Pancreas (tissue), 10 donors: ENCODE data around the gene ATXN10. TPM values are rescaled to one million over a fixed set of nuclear protein-coding genes. Genes with fewer than 3 reads are reported as not detected.

Experiments used
- ATAC-seq, 4 donors: fragments of 200-7000 bp; cut with Tn5 transposase; one replicate each; pipeline versions ENCODE4 v1.8.0 to v1.9.1; 2020; ENCODE audit warnings: mild to moderate bottlenecking in 4 of 4, moderate library complexity in 4 of 4
- DNase-seq, 6 donors: peaks; one replicate each; pipeline ENCODE4 v3.0.0-alpha.2; 2020
- FAIRE-seq: peaks from 2 replicates; lab custom pipeline; 2012; peaks lifted over from hg19 to GRCh38; lab: Jason Lieb, UNC
- H3K27ac ChIP-seq, 4 donors: fragments of 200-600 bp; sonication (generic); 1 replicate in 3 of 4; 2 replicates in 1 of 4; pipeline versions ENCODE4 v1.5.0 to v1.8.0; 2020
- H3K27me3 ChIP-seq, 4 donors: fragments of 200-600 bp; one replicate each; pipeline ENCODE4 v1.8.0; 2021
- H3K36me3 ChIP-seq, 3 donors: fragments of 200-600 bp; sonication (generic) in 1 of 3; one replicate each; pipeline versions ENCODE4 v1.5.0 to v1.8.0; 2020 to 2021
- H3K4me1 ChIP-seq, 3 donors: fragments of 200-600 bp; one replicate each; pipeline ENCODE4 v1.8.0; 2021
- H3K4me3 ChIP-seq, 4 donors: fragments of 200-600 bp; sonication (generic) in 2 of 4; one replicate each; pipeline versions ENCODE4 v1.5.0 to v1.8.0; 2020 to 2021
- H3K9me3 ChIP-seq, 4 donors: fragments of 200-600 bp; one replicate each; pipeline ENCODE4 v1.8.0; 2021
- WGBS, 2 donors: extraction: QIAGEN DNeasy Blood & Tissue Kit; methylation state at CpG; one replicate each; pipeline ENCODE4 v1.1.7; 2013; 5-methylcytosine and 5-hydroxymethylcytosine counted together
- intact Hi-C, 3 donors: fragments of 100-400 bp; cut with DNase I; formaldehyde crosslinking; loops; one replicate each; pipeline versions ENCODE4 v1.11.1 to v1.14.2; 2022
- polyA plus RNA-seq, 2 donors: library from polyadenylated mRNA; stranded (reverse); fragments of 200-250 nt; gene quantifications; one replicate each; pipeline ENCODE4 v1.2.3, GENCODE V29; 2013
- total RNA-seq, 6 donors: library from RNA; stranded (reverse); fragmentation: NEBNext Ultra II Directional in 4 of 6; extraction: Animal tissue kit (Norgen Biotek cat#: 25700) in 4 of 6; gene quantifications; one replicate each; pipeline versions ENCODE4 v1.2.1 to v1.2.4, GENCODE V29; 2021 to 2023
- TF ChIP-seq, protein P1 (sequence below), 4 donors: fragments of 200-600 bp; sonication (generic) in 3 of 4; IDR thresholded peaks; one replicate each; pipeline versions ENCODE4 v1.5.0 to v1.8.0; 2021; ENCODE audit warnings: antibody characterized with exemption in 4 of 4
- donor health status: healthy with polysubstance abuse.
- donor health status: DM: no; HTN: no; CAD: no; lungs with moderate emphysema.
- donor health status: DM: no; HTN: no; CAD: no.
- donor health status: control.
- donor health status: control.
- donor health status: Bipolar disorder and iron deficiency.
- donor health status: DM: yes; HTN: yes; CAD: no.
- donor health status: DM: no; HTN: no; CAD: no.
- donor health status: DM: no; HTN: no; CAD: no.
- donor health status: DM: yes; HTN: yes; CAD: no.

Gene ATXN10
- total and polyA plus RNA-seq, 8 donors, result 19.1 to 75.1 (median 62.4) TPM

DNA sequence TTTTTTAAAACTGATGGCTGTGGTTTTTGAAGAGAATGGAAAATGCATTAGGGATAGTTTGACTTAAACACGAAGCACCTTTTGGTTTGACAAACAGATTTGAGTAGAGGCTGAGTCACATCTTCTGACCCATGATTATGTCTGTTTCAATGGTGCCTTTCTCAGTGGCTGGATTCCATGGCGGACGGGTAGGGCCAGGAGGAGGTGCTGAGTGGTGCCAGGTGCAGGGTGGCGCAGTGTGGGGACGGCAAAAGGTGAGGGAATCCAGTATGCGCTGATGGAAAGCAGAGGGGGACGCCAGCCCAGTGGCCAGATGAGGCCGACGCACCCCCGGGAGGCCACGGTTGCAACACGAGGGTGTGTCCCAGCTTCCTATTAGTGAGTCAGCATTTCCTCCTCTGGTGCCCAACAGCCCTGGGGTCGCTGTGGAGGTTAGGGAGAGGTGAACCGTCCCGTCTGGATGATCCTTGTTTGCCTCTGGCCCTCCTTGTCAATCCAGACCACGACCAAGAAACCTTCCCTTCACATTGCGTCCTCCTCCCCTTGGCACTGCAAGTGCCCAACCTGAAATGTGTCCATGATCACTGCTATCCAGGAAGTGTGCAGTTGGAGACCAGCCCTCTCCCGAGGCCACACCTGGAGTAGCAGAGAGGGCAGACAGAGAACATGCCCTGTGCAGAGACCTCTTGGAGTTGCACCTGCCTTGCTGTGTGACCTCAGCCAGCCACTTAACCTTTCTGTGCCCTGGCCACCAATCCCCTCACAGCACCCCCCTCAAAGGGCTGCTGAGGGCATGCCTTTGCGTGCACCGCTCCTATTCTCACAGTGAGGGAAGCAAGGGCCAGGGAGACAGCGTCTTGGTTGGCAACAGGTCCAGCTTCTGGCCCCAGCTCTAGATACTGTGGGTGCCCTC is 32.5 kb upstream of the ATXN10 start:
- TF ChIP-seq, protein P1, sequence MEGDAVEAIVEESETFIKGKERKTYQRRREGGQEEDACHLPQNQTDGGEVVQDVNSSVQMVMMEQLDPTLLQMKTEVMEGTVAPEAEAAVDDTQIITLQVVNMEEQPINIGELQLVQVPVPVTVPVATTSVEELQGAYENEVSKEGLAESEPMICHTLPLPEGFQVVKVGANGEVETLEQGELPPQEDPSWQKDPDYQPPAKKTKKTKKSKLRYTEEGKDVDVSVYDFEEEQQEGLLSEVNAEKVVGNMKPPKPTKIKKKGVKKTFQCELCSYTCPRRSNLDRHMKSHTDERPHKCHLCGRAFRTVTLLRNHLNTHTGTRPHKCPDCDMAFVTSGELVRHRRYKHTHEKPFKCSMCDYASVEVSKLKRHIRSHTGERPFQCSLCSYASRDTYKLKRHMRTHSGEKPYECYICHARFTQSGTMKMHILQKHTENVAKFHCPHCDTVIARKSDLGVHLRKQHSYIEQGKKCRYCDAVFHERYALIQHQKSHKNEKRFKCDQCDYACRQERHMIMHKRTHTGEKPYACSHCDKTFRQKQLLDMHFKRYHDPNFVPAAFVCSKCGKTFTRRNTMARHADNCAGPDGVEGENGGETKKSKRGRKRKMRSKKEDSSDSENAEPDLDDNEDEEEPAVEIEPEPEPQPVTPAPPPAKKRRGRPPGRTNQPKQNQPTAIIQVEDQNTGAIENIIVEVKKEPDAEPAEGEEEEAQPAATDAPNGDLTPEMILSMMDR (IDR thresholded peaks at IDR 0.05), result no peak
- no peak overlapping the region for H3K4me3 ChIP-seq
- H3K36me3 ChIP-seq, result no peaks in the 10 kb centered on the region
- peak in 3 of 4 donors; percentile 47 to 83 (median 56) for ATAC-seq
- no peaks in the 10 kb centered on the region for H3K4me1 ChIP-seq
- no peaks in the 10 kb centered on the region for H3K9me3 ChIP-seq
- no peaks in the 10 kb centered on the region for H3K27me3 ChIP-seq
- intact Hi-C loops, result no loop called here
- FAIRE-seq, result no peak
- no peak overlapping the region for H3K27ac ChIP-seq
- DNase-seq, result no peak
- 51 to 70% methylated on average over 21 of the region's 21 CpGs for WGBS, 2 donors

DNA sequence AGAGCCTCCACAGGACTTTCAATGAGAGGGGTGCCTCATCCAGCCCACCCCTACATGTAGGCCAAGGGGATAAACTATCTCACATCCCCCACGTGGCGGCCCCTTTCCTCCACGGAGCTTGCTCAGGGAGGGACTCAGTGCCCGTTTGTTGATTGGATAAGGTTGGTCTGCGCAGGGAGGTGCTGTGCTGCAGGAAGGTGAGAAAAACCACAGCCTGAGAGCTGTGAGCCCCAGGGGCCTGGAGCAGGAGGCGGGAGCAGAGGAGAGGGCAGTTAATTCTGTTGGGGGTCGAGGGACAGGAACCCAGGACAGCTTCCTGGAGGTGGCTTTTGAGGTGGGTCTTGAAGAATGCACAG is 31.9 kb upstream of the ATXN10 start:
- no peak for FAIRE-seq
- TF ChIP-seq, protein P1 (IDR thresholded peaks at IDR 0.05), result no peak
- Histone ChIP-seq H3K27ac (no peak overlapping the region), H3K4me3 (no peak overlapping the region), H3K9me3 (no peaks in the 10 kb centered on the region), H3K36me3 (no peaks in the 10 kb centered on the region), H3K27me3 (no peaks in the 10 kb centered on the region), H3K4me1 (no peaks in the 10 kb centered on the region)
- intact Hi-C loops, result loop anchor here in 1 of 3 donors (10.0 kb wide), 1 partner anchor 225 kb away; no protein-coding TSS in a partner anchor
- WGBS, 2 donors, result 46 to 51% methylated on average over 7 of the region's 7 CpGs
- no peak for ATAC-seq
- no peak for DNase-seq

- H3K27me3 ChIP-seq, result no peaks in the 10 kb centered on the region
- no peaks in the 10 kb centered on the region for H3K9me3 ChIP-seq
- FAIRE-seq (no peak), DNase-seq (no peak), ATAC-seq (no peak)
- intact Hi-C loops, result loop anchor here in 1 of 3 donors (10.0 kb wide), 1 partner anchor 224 kb away; no protein-coding TSS in a partner anchor
- 63 to 72% methylated on average over 7 of the region's 7 CpGs for WGBS, 2 donors
- no peaks in the 10 kb centered on the region for H3K4me1 ChIP-seq
- no peaks in the 10 kb centered on the region for H3K36me3 ChIP-seq
- no peak overlapping the region for H3K27ac ChIP-seq
- no peak overlapping the region for H3K4me3 ChIP-seq
- TF ChIP-seq, protein P1 (IDR thresholded peaks at IDR 0.05), result no peak
Observed at GRCh38 chr22:45640291-45640940, 31.2 kb upstream of the ATXN10 start.

DNA sequence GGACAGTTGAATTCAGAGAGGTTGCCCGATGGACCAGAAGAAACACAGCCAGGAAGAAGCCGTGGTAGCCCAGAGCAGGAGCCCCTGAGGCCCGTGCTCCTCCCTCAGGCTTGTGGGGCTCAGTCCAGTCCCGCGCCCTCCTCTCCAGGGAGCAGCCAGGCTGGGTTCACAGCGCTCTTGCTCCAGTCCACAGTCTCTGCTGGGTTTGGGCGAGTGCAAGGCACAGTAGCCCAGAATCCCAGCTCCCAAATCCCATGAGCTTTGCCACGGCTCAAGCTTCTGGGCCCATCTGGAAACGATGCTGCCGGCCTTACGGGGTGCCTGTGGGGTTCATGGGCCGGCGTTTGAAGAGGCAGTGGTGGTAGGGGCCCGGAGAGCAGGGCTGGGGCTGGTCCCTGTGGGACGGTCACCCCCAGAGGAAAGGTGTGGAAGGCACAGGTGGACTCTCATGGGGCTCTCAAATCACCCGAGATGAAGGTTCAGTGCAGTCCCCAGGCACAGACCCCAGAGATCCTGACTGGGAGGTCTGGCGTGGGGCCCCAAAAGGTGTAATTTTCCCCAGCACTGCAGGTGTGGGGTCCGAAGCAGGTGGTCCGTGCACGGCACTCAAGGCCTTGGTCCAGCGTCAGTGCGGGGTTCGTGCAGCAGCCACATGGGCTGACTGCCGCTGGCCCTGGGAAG is 30.6 kb upstream of the ATXN10 start:
- TF ChIP-seq, protein P1 (IDR thresholded peaks at IDR 0.05), result no peak
- Histone ChIP-seq H3K4me1 (no peaks in the 10 kb centered on the region), H3K27me3 (no peaks in the 10 kb centered on the region), H3K27ac (no peak overlapping the region), H3K4me3 (no peak overlapping the region), H3K36me3 (no peaks in the 10 kb centered on the region), H3K9me3 (no peaks in the 10 kb centered on the region)
- 68 to 74% methylated on average over 24 of the region's 24 CpGs for WGBS, 2 donors
- ATAC-seq (no peak), FAIRE-seq (no peak), DNase-seq (no peak)
- intact Hi-C loops, result loop anchor here in 1 of 3 donors (10.0 kb wide), 1 partner anchor 224 kb away; no protein-coding TSS in a partner anchor
